Measurements from ENCODE around the gene RIOK1. TPM values are rescaled to one million over a fixed set of nuclear protein-coding genes. Genes with fewer than 3 reads are reported as not detected.

RIOK1 gene
- total and polyA plus RNA-seq, 2 of the 13 experiments (the other 11 are each of a cell fraction or from before 2014, with no cell fraction given) = 9.4 to 37.8 TPM

DNA sequence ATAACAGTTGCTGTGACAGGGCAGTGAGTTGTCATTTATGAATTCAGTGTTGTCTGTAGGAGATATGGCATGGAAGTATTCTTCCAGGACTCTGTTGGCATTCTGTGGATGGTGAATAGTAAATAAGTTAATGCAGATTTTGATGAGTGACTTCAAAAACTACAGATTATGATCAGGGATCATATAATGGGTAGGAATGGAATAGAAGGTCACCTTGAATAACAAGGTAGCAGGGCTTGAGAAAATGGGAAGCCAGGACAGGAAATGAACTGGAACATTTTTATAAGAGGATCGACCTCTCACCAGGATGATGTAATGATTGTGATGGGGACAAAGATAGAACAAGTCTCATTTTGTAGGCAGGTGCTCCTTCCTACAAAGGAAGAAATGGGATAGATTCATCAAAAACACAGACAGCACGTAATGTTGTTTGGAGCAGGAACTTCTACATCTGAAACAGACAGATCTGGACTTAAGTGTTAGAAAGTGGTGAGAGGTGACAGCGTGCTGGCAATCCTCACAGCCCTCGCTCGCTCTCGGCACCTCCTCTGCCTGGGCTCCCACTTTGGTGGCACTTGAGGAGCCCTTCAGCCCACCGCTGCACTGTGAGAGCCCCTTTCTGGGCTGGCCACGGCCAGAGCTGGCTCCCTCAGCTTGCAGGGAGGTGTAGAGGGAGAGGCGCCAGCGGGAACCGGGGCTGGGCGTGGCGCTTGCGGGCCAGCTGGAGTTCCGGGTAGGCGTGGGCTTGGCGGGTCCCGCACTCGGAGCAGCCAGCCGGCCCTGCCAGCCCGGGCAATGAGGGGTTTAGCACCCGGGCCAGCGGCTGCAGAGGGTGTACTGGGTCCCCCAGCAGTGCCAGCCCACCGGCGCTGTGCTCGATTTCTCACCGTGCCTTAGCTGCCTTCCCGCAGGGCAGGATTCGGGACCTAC, 45.8 kb upstream of the RIOK1 start:
- H2AFZ ChIP-seq (ENCODE audit: low read length) = no peak overlapping the region
- H3K4me2 ChIP-seq (ENCODE audit: low read depth, low read length) = no peak overlapping the region
- H3K79me2 ChIP-seq (ENCODE audit: insufficient read depth, low read length) = no peaks in the 10 kb centered on the region
- ChIA-PET POLR2A (no interaction called here), CTCF (ENCODE audit: low intra/inter-chr PET ratio, low total read pairs) (no interaction called here)
- no TSS peak for BruUV-seq (replicated peaks)
- no peak overlapping the region for H3K4me3 ChIP-seq (replicated peaks in 1 of 3; ENCODE audit: insufficient read depth in 1 of 3, low read depth in 2 of 3, low read length in 3 of 3)
- WGBS (ENCODE audit: low lambda C conversion rate) = 87% methylated on average over 12 of the region's 29 CpGs
- H4K20me1 ChIP-seq (ENCODE audit: insufficient read depth, low read length) = no peaks in the 10 kb centered on the region
- no peak overlapping the region for H3K27ac ChIP-seq (ENCODE audit: extremely low read length, insufficient read depth, low read length)
- TF ChIP-seq, protein P1, sequence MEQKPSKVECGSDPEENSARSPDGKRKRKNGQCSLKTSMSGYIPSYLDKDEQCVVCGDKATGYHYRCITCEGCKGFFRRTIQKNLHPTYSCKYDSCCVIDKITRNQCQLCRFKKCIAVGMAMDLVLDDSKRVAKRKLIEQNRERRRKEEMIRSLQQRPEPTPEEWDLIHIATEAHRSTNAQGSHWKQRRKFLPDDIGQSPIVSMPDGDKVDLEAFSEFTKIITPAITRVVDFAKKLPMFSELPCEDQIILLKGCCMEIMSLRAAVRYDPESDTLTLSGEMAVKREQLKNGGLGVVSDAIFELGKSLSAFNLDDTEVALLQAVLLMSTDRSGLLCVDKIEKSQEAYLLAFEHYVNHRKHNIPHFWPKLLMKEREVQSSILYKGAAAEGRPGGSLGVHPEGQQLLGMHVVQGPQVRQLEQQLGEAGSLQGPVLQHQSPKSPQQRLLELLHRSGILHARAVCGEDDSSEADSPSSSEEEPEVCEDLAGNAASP (CRISPR knock-in tag; IDR thresholded peaks at IDR 0.05; ENCODE audit: borderline replicate concordance) = no peak
- TF ChIP-seq ZNF879 (CRISPR knock-in tag; IDR thresholded peaks at IDR 0.05) (no peak), MTA1 (CRISPR knock-in tag; IDR thresholded peaks at IDR 0.05; ENCODE audit: borderline replicate concordance) (no peak), TOE1 (CRISPR knock-in tag; IDR thresholded peaks at IDR 0.05) (no peak), NCOA1 (CRISPR knock-in tag; IDR thresholded peaks at IDR 0.05) (no peak), SMAD1 (CRISPR knock-in tag; IDR thresholded peaks at IDR 0.05; ENCODE audit: borderline replicate concordance, low read depth) (no peak), DNMT1 (CRISPR knock-in tag; IDR thresholded peaks at IDR 0.05) (no peak), GABPB1 (CRISPR knock-in tag; IDR thresholded peaks at IDR 0.05) (0 out of 2 replicates have a peak, but pooled peaks have one; percentile 7)
- TF ChIP-seq, protein P2, sequence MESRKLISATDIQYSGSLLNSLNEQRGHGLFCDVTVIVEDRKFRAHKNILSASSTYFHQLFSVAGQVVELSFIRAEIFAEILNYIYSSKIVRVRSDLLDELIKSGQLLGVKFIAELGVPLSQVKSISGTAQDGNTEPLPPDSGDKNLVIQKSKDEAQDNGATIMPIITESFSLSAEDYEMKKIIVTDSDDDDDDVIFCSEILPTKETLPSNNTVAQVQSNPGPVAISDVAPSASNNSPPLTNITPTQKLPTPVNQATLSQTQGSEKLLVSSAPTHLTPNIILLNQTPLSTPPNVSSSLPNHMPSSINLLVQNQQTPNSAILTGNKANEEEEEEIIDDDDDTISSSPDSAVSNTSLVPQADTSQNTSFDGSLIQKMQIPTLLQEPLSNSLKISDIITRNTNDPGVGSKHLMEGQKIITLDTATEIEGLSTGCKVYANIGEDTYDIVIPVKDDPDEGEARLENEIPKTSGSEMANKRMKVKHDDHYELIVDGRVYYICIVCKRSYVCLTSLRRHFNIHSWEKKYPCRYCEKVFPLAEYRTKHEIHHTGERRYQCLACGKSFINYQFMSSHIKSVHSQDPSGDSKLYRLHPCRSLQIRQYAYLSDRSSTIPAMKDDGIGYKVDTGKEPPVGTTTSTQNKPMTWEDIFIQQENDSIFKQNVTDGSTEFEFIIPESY (CRISPR knock-in tag; IDR thresholded peaks at IDR 0.05) = 0 out of 2 replicates have a peak, but pooled peaks have one; percentile 36
- no peaks in the 10 kb centered on the region; a peak in 1 of 5 replicates for H3K27me3 ChIP-seq (ENCODE audit: control insufficient read depth in 1 of 2, insufficient read depth in 2 of 2, low read length in 2 of 2)
- H3K9me3 ChIP-seq (ENCODE audit: low read length) = no peaks in the 10 kb centered on the region
- peaks cover 45% of the 10 kb centered on the region for H3K4me1 ChIP-seq (ENCODE audit: insufficient read depth, low read length)
- in situ Hi-C loops (cut with HindIII; ENCODE audit: extremely low pct_ligation_motif_present, low pct_unique_long_range_greater_than_20kb) = no loop called here
- intact Hi-C loops (cut with micrococcal nuclease; ENCODE audit: unreplicated experiment) = no loop called here
- FAIRE-seq = no peak
- no peak overlapping the region for H3K9ac ChIP-seq (ENCODE audit: insufficient read depth, low read depth, low read length)
- no peaks in the 10 kb centered on the region for H3K36me3 ChIP-seq (replicated peaks in 1 of 2; ENCODE audit: control insufficient read depth in 1 of 2, insufficient read depth in 2 of 2, low read length in 2 of 2)
- no peak for ATAC-seq
- DNase-seq (ENCODE audit: low spot score) = no peak

Data from HepG2 (cell line).